ENCODE measurements around the gene LMO4. TPM values are rescaled to one million over a fixed set of nuclear protein-coding genes. Genes with fewer than 3 reads are reported as not detected.

The LMO4 gene
- total RNA-seq, 1 experiment from 2014 or later = 88.9 TPM

- Mint-ChIP-seq H3K9me3 (no peaks in the 10 kb centered on the region), H3K27me3 (ENCODE audit: low read depth) (no peaks in the 10 kb centered on the region), H3K4me3 (no peak overlapping the region), H3K36me3 (no peaks in the 10 kb centered on the region), H3K27ac (no peak overlapping the region), H3K4me1 (peaks cover 18% of the 10 kb centered on the region)
- ATAC-seq (no peak), DNase-seq (ENCODE audit: low spot score) (no peak)
- ChIA-PET POLR2A (no interaction called here), CTCF (interaction anchor here (0.6 kb wide), 1 partner anchor 76 kb away, joined by 4 read pairs; no protein-coding TSS in a partner anchor)
- TF ChIP-seq, protein P1, sequence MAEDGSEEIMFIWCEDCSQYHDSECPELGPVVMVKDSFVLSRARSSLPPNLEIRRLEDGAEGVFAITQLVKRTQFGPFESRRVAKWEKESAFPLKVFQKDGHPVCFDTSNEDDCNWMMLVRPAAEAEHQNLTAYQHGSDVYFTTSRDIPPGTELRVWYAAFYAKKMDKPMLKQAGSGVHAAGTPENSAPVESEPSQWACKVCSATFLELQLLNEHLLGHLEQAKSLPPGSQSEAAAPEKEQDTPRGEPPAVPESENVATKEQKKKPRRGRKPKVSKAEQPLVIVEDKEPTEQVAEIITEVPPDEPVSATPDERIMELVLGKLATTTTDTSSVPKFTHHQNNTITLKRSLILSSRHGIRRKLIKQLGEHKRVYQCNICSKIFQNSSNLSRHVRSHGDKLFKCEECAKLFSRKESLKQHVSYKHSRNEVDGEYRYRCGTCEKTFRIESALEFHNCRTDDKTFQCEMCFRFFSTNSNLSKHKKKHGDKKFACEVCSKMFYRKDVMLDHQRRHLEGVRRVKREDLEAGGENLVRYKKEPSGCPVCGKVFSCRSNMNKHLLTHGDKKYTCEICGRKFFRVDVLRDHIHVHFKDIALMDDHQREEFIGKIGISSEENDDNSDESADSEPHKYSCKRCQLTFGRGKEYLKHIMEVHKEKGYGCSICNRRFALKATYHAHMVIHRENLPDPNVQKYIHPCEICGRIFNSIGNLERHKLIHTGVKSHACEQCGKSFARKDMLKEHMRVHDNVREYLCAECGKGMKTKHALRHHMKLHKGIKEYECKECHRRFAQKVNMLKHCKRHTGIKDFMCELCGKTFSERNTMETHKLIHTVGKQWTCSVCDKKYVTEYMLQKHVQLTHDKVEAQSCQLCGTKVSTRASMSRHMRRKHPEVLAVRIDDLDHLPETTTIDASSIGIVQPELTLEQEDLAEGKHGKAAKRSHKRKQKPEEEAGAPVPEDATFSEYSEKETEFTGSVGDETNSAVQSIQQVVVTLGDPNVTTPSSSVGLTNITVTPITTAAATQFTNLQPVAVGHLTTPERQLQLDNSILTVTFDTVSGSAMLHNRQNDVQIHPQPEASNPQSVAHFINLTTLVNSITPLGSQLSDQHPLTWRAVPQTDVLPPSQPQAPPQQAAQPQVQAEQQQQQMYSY (CRISPR knock-in tag; IDR thresholded peaks at IDR 0.05) = no peak
- no peak for TF ChIP-seq ETV6 (CRISPR knock-in tag; IDR thresholded peaks at IDR 0.05)
- TF ChIP-seq NR1H2 (CRISPR knock-in tag; IDR thresholded peaks at IDR 0.05) = no peak
- no peak for TF ChIP-seq E2F5 (CRISPR knock-in tag; IDR thresholded peaks at IDR 0.05)
- TF ChIP-seq, protein P2, sequence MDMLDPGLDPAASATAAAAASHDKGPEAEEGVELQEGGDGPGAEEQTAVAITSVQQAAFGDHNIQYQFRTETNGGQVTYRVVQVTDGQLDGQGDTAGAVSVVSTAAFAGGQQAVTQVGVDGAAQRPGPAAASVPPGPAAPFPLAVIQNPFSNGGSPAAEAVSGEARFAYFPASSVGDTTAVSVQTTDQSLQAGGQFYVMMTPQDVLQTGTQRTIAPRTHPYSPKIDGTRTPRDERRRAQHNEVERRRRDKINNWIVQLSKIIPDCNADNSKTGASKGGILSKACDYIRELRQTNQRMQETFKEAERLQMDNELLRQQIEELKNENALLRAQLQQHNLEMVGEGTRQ (CRISPR knock-in tag; IDR thresholded peaks at IDR 0.05) = no peak
- TF ChIP-seq AR (CRISPR knock-in tag; IDR thresholded peaks at IDR 0.05) = no peak
- TF ChIP-seq GRHL2 (CRISPR knock-in tag; IDR thresholded peaks at IDR 0.05; ENCODE audit: insufficient replicate concordance, severe bottlenecking) = no peak
- TF ChIP-seq, protein P3, sequence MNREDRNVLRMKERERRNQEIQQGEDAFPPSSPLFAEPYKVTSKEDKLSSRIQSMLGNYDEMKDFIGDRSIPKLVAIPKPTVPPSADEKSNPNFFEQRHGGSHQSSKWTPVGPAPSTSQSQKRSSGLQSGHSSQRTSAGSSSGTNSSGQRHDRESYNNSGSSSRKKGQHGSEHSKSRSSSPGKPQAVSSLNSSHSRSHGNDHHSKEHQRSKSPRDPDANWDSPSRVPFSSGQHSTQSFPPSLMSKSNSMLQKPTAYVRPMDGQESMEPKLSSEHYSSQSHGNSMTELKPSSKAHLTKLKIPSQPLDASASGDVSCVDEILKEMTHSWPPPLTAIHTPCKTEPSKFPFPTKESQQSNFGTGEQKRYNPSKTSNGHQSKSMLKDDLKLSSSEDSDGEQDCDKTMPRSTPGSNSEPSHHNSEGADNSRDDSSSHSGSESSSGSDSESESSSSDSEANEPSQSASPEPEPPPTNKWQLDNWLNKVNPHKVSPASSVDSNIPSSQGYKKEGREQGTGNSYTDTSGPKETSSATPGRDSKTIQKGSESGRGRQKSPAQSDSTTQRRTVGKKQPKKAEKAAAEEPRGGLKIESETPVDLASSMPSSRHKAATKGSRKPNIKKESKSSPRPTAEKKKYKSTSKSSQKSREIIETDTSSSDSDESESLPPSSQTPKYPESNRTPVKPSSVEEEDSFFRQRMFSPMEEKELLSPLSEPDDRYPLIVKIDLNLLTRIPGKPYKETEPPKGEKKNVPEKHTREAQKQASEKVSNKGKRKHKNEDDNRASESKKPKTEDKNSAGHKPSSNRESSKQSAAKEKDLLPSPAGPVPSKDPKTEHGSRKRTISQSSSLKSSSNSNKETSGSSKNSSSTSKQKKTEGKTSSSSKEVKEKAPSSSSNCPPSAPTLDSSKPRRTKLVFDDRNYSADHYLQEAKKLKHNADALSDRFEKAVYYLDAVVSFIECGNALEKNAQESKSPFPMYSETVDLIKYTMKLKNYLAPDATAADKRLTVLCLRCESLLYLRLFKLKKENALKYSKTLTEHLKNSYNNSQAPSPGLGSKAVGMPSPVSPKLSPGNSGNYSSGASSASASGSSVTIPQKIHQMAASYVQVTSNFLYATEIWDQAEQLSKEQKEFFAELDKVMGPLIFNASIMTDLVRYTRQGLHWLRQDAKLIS (CRISPR knock-in tag; IDR thresholded peaks at IDR 0.05; ENCODE audit: borderline replicate concordance) = no peak
- TF ChIP-seq ARID4B (CRISPR knock-in tag; IDR thresholded peaks at IDR 0.05; ENCODE audit: borderline replicate concordance) = no peak
- no peak for TF ChIP-seq IRF2 (CRISPR knock-in tag; IDR thresholded peaks at IDR 0.05; ENCODE audit: borderline replicate concordance, low read depth)
- TF ChIP-seq HMGXB4 (CRISPR knock-in tag; IDR thresholded peaks at IDR 0.05) = no peak
- no peak for TF ChIP-seq NR2C2 (CRISPR knock-in tag; IDR thresholded peaks at IDR 0.05)
- TF ChIP-seq, protein P4, sequence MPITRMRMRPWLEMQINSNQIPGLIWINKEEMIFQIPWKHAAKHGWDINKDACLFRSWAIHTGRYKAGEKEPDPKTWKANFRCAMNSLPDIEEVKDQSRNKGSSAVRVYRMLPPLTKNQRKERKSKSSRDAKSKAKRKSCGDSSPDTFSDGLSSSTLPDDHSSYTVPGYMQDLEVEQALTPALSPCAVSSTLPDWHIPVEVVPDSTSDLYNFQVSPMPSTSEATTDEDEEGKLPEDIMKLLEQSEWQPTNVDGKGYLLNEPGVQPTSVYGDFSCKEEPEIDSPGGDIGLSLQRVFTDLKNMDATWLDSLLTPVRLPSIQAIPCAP (CRISPR knock-in tag; IDR thresholded peaks at IDR 0.05) = no peak
- TF ChIP-seq ZMAT4 (CRISPR knock-in tag; IDR thresholded peaks at IDR 0.05) = no peak
- no peak for TF ChIP-seq ZNF232 (CRISPR knock-in tag; IDR thresholded peaks at IDR 0.05)
- TF ChIP-seq TEAD4 (CRISPR knock-in tag; IDR thresholded peaks at IDR 0.05) = no peak
- no peak for TF ChIP-seq SP1 (CRISPR knock-in tag; conservative IDR thresholded peaks at IDR 0.05)
Measured at GRCh38 chr1:87355894-87356293, 27.2 kb downstream of the LMO4 start.

All from WTC11 (cell line).